PC-3 (cell line): Measurements from ENCODE around the gene DIP2C. TPM values are rescaled to one million over a fixed set of nuclear protein-coding genes. Genes with fewer than 3 reads are reported as not detected.
A peak's percentile ranks its signal among the peaks of the same experiment; 100 is the strongest.
"Not testable (repeated sequence)": the region's sequence is repeated elsewhere in the genome, so short reads cannot be mapped to it uniquely, and the experiment has no call there.

Experiments
- ATAC-seq: fragments of 200-7000 bp; cut with Tn5 transposase; 2 replicates; pipeline ENCODE4 v1.9.1; 2020; ENCODE audit warnings: mild to moderate bottlenecking, moderate library complexity
- BruUV-seq: library from RNA; stranded (reverse); fragments of 400-500 nt; replicated peaks from 2 replicates; lab custom pipeline; 2021; lab: Mats Ljungman, UMichigan
- CTCF ChIA-PET: fragments of 300-600 bp; sonication (Branson Sonifier 250); formaldehyde crosslinking; loops from one replicate; lab custom pipeline; 2022; ENCODE audit warnings: antibody characterized with exemption; lab: Charles Lee
- POLR2A ChIA-PET: fragments of 300-600 bp; sonication (Branson Sonifier 250); formaldehyde crosslinking; loops from one replicate; lab custom pipeline; 2022; ENCODE audit warnings: antibody characterized with exemption; ENCODE audit not compliant: unreplicated experiment; lab: Charles Lee
- DNase-seq: peaks from one replicate; pipeline ENCODE4 v3.0.0-alpha.2; 2015
- H2AFZ ChIP-seq: fragments of 300-600 bp; sonication (generic); 2 replicates; pipeline ENCODE4 v1.6.0; 2016; ENCODE audit warnings: antibody characterized with exemption, low read length
- H3F3A ChIP-seq: fragments of 300-600 bp; sonication (generic); one replicate; pipeline ENCODE4 v1.6.0; 2017; ENCODE audit warnings: antibody characterized with exemption, low read length, control low read depth, mild to moderate bottlenecking; ENCODE audit not compliant: unreplicated experiment
- H3K27ac ChIP-seq: fragments of 300-600 bp; sonication (generic); 2 replicates; pipeline ENCODE4 v1.5.1; 2016; ENCODE audit warnings: mild to moderate bottlenecking, low read length
- H3K27me3 ChIP-seq: fragments of 300-600 bp; sonication (generic); 2 replicates; pipeline ENCODE4 v1.6.1; 2016; ENCODE audit warnings: low read length, mixed read lengths
- H3K36me3 ChIP-seq: fragments of 300-600 bp; sonication (generic); 2 replicates; pipeline ENCODE4 v1.6.1; 2016; ENCODE audit warnings: low read depth, mixed run types, low read length, mixed read lengths
- H3K4me1 ChIP-seq: fragments of 300-600 bp; sonication (generic); 2 replicates; pipeline ENCODE4 v1.5.1; 2016; ENCODE audit warnings: low read length; ENCODE audit not compliant: insufficient read depth
- H3K4me2 ChIP-seq: fragments of 300-600 bp; sonication (generic); 2 replicates; pipeline ENCODE4 v1.6.0; 2016; ENCODE audit warnings: low read length
- H3K4me3 ChIP-seq: fragments of 300-600 bp; sonication (generic); 2 replicates; pipeline ENCODE4 v1.5.1; 2016; ENCODE audit warnings: mild to moderate bottlenecking, low read length, mixed read lengths
- H3K79me2 ChIP-seq: fragments of 300-600 bp; sonication (generic); 2 replicates; pipeline ENCODE4 v1.6.1; 2017; ENCODE audit warnings: low read length, mixed read lengths
- H3K9ac ChIP-seq: fragments of 300-600 bp; sonication (generic); 2 replicates; pipeline ENCODE4 v1.6.0; 2016; ENCODE audit warnings: mild to moderate bottlenecking, low read length
- H3K9me2 ChIP-seq: fragments of 300-600 bp; sonication (generic); replicated peaks from 2 replicates; pipeline ENCODE4 v1.6.1; 2016; ENCODE audit warnings: mixed run types, low read length, mixed read lengths
- H3K9me3 ChIP-seq: fragments of 300-600 bp; sonication (generic); 2 replicates; pipeline ENCODE4 v1.6.1; 2016; ENCODE audit warnings: low read length, mixed read lengths
- H4K20me1 ChIP-seq: fragments of 300-600 bp; sonication (generic); 2 replicates; pipeline ENCODE4 v1.6.1; 2016; ENCODE audit warnings: low read length, mixed read lengths
- CTCF ChIP-seq: fragments of 300-600 bp; sonication (generic); conservative IDR thresholded peaks from 2 replicates; pipeline ENCODE4 v1.5.1; 2017; ENCODE audit warnings: antibody characterized with exemption, low read depth, mild to moderate bottlenecking, low read length
- EZH2 ChIP-seq: fragments of 300-600 bp; sonication (generic); IDR thresholded peaks from one replicate; pipeline ENCODE4 v1.6.1; 2017; ENCODE audit warnings: antibody characterized with exemption, mild to moderate bottlenecking, low read length; ENCODE audit not compliant: unreplicated experiment
- EZH2phosphoT487 ChIP-seq: fragments of 300-600 bp; sonication (generic); IDR thresholded peaks from 2 replicates; pipeline ENCODE4 v1.6.1; 2018; ENCODE audit warnings: mild to moderate bottlenecking, antibody characterized with exemption, low read length, borderline replicate concordance
- intact Hi-C: fragments of 100-400 bp; cut with micrococcal nuclease; formaldehyde crosslinking; loops from 2 replicates; pipeline ENCODE4 v1.9.0; 2023
- total RNA-seq: library from RNA; depleted of rRNA; stranded (reverse); fragments of >200 nt; gene quantifications from 2 replicates; pipeline ENCODE4 v1.2.3, GENCODE V29; 2014

Gene DIP2C
- total RNA-seq, 1 experiment from 2014 or later: 3.1 TPM

GRCh38 chr10:324593-324992 is 364.9 kb downstream of the DIP2C start:
- H3K9me2 ChIP-seq: no peaks in the 10 kb centered on the region
- H3K9me3 ChIP-seq: no peaks in the 10 kb centered on the region
- H3F3A ChIP-seq: peaks cover 3% of the 10 kb centered on the region
- peak overlapping the region; percentile 77 for H3K27ac ChIP-seq
- no peak overlapping the region for H3K9ac ChIP-seq
- no peak for ATAC-seq
- H3K27me3 ChIP-seq: no peaks in the 10 kb centered on the region
- no peak overlapping the region for H3K4me3 ChIP-seq
- H3K4me2 ChIP-seq: peak overlapping the region; percentile 71
- no peaks in the 10 kb centered on the region for H3K36me3 ChIP-seq
- ChIA-PET POLR2A (interaction anchor here (1.2 kb wide), 1 partner anchor 14 kb away, joined by 3 read pairs; no protein-coding TSS in a partner anchor), CTCF (no interaction called here)
- no peak for DNase-seq
- no peak for TF ChIP-seq EZH2phosphoT487
- H3K79me2 ChIP-seq: no peaks in the 10 kb centered on the region
- H3K4me1 ChIP-seq: peaks cover 16% of the 10 kb centered on the region
- TSS peak; percentile 94 for BruUV-seq
- H2AFZ ChIP-seq: no peak overlapping the region
- intact Hi-C loops: loop anchor here (1.0 kb wide), 1 partner anchor 27 kb away; no protein-coding TSS in a partner anchor
- H4K20me1 ChIP-seq: no peaks in the 10 kb centered on the region

- ATAC-seq: peak; percentile 99
- Histone ChIP-seq H3K9me3 (no peaks in the 10 kb centered on the region), H3K79me2 (no peaks in the 10 kb centered on the region), H3K9me2 (no peaks in the 10 kb centered on the region), H3K4me1 (peaks cover 10% of the 10 kb centered on the region), H3K9ac (peak overlapping the region; percentile 50; the same call in 1 of the 2 replicates), H3K27me3 (no peaks in the 10 kb centered on the region), H3K4me3 (no peak overlapping the region), H3K36me3 (no peaks in the 10 kb centered on the region), H4K20me1 (no peaks in the 10 kb centered on the region), H3K4me2 (peak overlapping the region; percentile 71), H2AFZ (no peak overlapping the region), H3K27ac (peak overlapping the region; percentile 77), H3F3A (peaks cover 3% of the 10 kb centered on the region)
- ChIA-PET POLR2A (interaction anchor here (1.2 kb wide), 1 partner anchor 15 kb away, joined by 3 read pairs; no protein-coding TSS in a partner anchor), CTCF (no interaction called here)
- TF ChIP-seq CTCF (no peak), EZH2 (no peak), EZH2phosphoT487 (no peak)
- BruUV-seq: TSS peak; percentile 81
- DNase-seq: peak; percentile 80
- intact Hi-C loops: loop anchor here (1.0 kb wide), 1 partner anchor 26 kb away; no protein-coding TSS in a partner anchor
Observed at GRCh38 chr10:323651-324293, 365.7 kb downstream of the DIP2C start.

GRCh38 chr10:323046-323445 is 366.4 kb downstream of the DIP2C start:
- H3F3A ChIP-seq, H3K4me3 ChIP-seq, H3K27me3 ChIP-seq, H3K9ac ChIP-seq, ATAC-seq, CTCF ChIA-PET, H3K9me3 ChIP-seq, H3K27ac ChIP-seq, H3K36me3 ChIP-seq, H3K4me2 ChIP-seq, intact Hi-C loops, H2AFZ ChIP-seq, H4K20me1 ChIP-seq, POLR2A ChIA-PET, H3K4me1 ChIP-seq, H3K79me2 ChIP-seq, H3K9me2 ChIP-seq, BruUV-seq, DNase-seq: not testable (repeated sequence)
